DND-41 (cell line): Measurements from ENCODE around the gene HLA-DPB1.

Source experiments
- CTCF ChIP-seq: IDR thresholded peaks from 2 replicates; pipeline ENCODE4 v1.5.1; 2012; ENCODE audit warnings: borderline replicate concordance, low read length, moderate library complexity, mild to moderate bottlenecking; ENCODE audit not compliant: poor library complexity, severe bottlenecking; ENCODE audit errors: extremely low read depth
- EZH2 ChIP-seq: IDR thresholded peaks from 3 replicates; pipeline ENCODE4 v1.6.1; 2012; ENCODE audit warnings: borderline replicate concordance, low read depth, mild to moderate bottlenecking, moderate library complexity, low read length, inconsistent platforms; ENCODE audit not compliant: severe bottlenecking

GRCh38 chr6:33124947-33125346, 49.2 kb downstream of the HLA-DPB1 start:
- TF ChIP-seq EZH2: no peak
- TF ChIP-seq CTCF: no peak
